CD8-positive, alpha-beta memory T cell (primary cell): ENCODE measurements around the gene ROCK1. TPM values are rescaled to one million over a fixed set of nuclear protein-coding genes. Genes with fewer than 3 reads are reported as not detected.

Source experiments
- CTCF ChIA-PET: fragments of 350-600 bp; sonication (Branson Sonifier 250); formaldehyde crosslinking; loops from one replicate; lab custom pipeline; 2021; ENCODE audit warnings: antibody characterized with exemption; lab: Charles Lee
- POLR2A ChIA-PET: fragments of 350-600 bp; sonication (Branson Sonifier 250); formaldehyde crosslinking; loops from one replicate; lab custom pipeline; 2021; ENCODE audit warnings: antibody characterized with exemption; lab: Charles Lee
- DNase-seq, 5 donors: peaks; one replicate each; pipeline versions ENCODE4 v3.0.0 to v3.0.0-alpha.2; 2020 to 2022; ENCODE audit warnings: mixed read lengths in 1 of 5
- H3K27ac ChIP-seq: one replicate; pipeline ENCODE4 v1.7.0; 2013; ENCODE audit warnings: low read depth, mild to moderate bottlenecking, low read length, moderate library complexity
- H3K27me3 ChIP-seq: 2 replicates; pipeline ENCODE4 v1.7.0; 2013; ENCODE audit warnings: low read length, mild to moderate bottlenecking; ENCODE audit not compliant: insufficient read depth, poor library complexity, severe bottlenecking
- H3K36me3 ChIP-seq: 2 replicates; pipeline ENCODE4 v1.7.0; 2013; ENCODE audit warnings: mild to moderate bottlenecking, low read length, moderate library complexity; ENCODE audit not compliant: insufficient read depth
- H3K4me1 ChIP-seq: 2 replicates; pipeline ENCODE4 v1.7.0; 2013; ENCODE audit warnings: mild to moderate bottlenecking, low read length, moderate library complexity; ENCODE audit not compliant: insufficient read depth
- H3K4me3 ChIP-seq: 2 replicates; pipeline ENCODE4 v1.7.0; 2013; ENCODE audit warnings: mild to moderate bottlenecking, low read length
- H3K9me3 ChIP-seq: 2 replicates; pipeline ENCODE4 v1.7.0; 2013; ENCODE audit warnings: mild to moderate bottlenecking, low read length
- H3K27ac Mint-ChIP-seq, 8 donors: one replicate each; pipeline ENCODE4 v1.8.0; 2020 to 2021; ENCODE audit warnings: mixed read lengths in 8 of 8, mild to moderate bottlenecking in 6 of 8, inconsistent platforms in 3 of 8, moderate library complexity in 3 of 8
- H3K27me3 Mint-ChIP-seq, 2 donors: one replicate each; pipeline ENCODE4 v1.8.0; 2020 to 2021; ENCODE audit warnings: mixed read lengths in 2 of 2, mild to moderate bottlenecking in 1 of 2, moderate library complexity in 1 of 2
- H3K36me3 Mint-ChIP-seq, 3 donors: one replicate each; pipeline ENCODE4 v1.8.0; 2020 to 2021; ENCODE audit warnings: mixed read lengths in 3 of 3, inconsistent platforms in 1 of 3, mild to moderate bottlenecking in 1 of 3
- H3K4me1 Mint-ChIP-seq, 3 donors: one replicate each; pipeline ENCODE4 v1.8.0; 2020 to 2021; ENCODE audit warnings: mixed read lengths in 3 of 3, inconsistent platforms in 1 of 3, mild to moderate bottlenecking in 1 of 3
- H3K4me3 Mint-ChIP-seq, 7 donors: one replicate each; pipeline ENCODE4 v1.8.0; 2020 to 2021; ENCODE audit warnings: mixed read lengths in 7 of 7, mild to moderate bottlenecking in 6 of 7, moderate library complexity in 4 of 7, inconsistent platforms in 2 of 7
- H3K9me3 Mint-ChIP-seq, 5 donors: one replicate each; pipeline ENCODE4 v1.8.0; 2020 to 2022; ENCODE audit warnings: mixed read lengths in 5 of 5, mild to moderate bottlenecking in 3 of 5, moderate library complexity in 2 of 5, inconsistent platforms in 1 of 5
- polyA plus RNA-seq: library from polyadenylated mRNA; unstranded; fragments of 300-500 nt; fragmentation: Illumina TruSeq; gene quantifications from one replicate; pipeline ENCODE4 v1.2.3, GENCODE V29; 2021
- total RNA-seq, 2 experiments: library from RNA; stranded (reverse); gene quantifications; one replicate each; pipeline ENCODE4 v1.2.3, GENCODE V29; 2021

ROCK1 gene
- total and polyA plus RNA-seq, 3 experiments from 2014 or later, result 41.7 to 66.5 (median 62.0) TPM

DNA sequence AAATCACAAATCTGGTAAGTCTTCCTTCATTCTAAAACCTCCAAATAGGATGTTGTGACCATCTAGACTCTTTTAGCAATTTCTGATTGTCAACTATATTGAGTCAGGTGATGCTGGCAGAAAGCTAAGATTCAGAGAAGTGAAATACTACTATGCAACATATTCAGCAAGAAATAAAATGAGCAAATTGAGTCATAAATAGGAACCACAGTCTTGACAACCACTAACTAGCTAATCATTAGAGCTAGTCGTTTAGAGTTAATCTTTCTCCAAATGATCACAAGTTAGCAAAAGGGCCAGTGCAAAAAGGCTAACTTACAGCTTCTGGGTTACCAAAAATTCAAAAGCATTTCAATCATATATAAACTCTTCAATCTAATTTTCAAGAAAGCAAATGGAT, 54.5 kb downstream of the ROCK1 start:
- H3K9me3 ChIP-seq, result no peaks in the 10 kb centered on the region
- ChIA-PET POLR2A (interaction anchor here (0.7 kb wide), 1 partner anchor 159 kb away, joined by 3 read pairs; no protein-coding TSS in a partner anchor), CTCF (no interaction called here)
- no peak overlapping the region for H3K27ac ChIP-seq
- H3K4me3 ChIP-seq, result no peak overlapping the region
- H3K27me3 ChIP-seq, result no peaks in the 10 kb centered on the region
- no peak overlapping the region for H3K27ac Mint-ChIP-seq
- H3K4me1 Mint-ChIP-seq, result peaks cover 29 to 44% (median 41%) of the 10 kb centered on the region in 3 donors
- H3K36me3 ChIP-seq, result no peaks in the 10 kb centered on the region
- H3K4me3 Mint-ChIP-seq, result no peak overlapping the region
- peaks cover 0 to 17% (median 8%) of the 10 kb centered on the region in 3 donors for H3K36me3 Mint-ChIP-seq
- H3K4me1 ChIP-seq, result peaks cover 31% of the 10 kb centered on the region
- DNase-seq, result no peak
- H3K9me3 Mint-ChIP-seq, result no peaks in the 10 kb centered on the region
- no peaks in the 10 kb centered on the region for H3K27me3 Mint-ChIP-seq

DNA sequence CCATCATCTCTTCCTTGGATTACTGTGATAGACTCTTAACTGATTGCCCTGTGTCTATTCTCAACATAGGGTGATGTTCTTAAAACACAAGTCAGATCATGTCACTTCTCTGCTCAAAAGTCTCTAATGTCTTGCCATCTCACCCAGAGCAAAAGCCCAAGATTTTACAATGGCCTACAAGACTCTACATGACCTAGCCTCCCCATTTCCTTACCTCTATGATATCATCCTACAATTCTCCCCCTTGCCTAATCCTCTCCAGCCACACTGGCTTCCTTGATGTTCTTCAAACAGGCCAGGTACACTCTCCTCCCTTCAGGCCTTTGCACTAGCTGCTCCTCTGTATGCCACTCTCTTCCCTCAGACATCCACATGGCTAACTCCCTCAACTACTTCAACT, 55.1 kb downstream of the ROCK1 start:
- H3K9me3 Mint-ChIP-seq, result no peaks in the 10 kb centered on the region
- H3K4me1 Mint-ChIP-seq, result peaks cover 28 to 44% (median 41%) of the 10 kb centered on the region in 3 donors
- DNase-seq, result no peak
- CTCF ChIA-PET, result no interaction called here
- Histone ChIP-seq H3K36me3 (no peaks in the 10 kb centered on the region), H3K27me3 (no peaks in the 10 kb centered on the region), H3K9me3 (no peaks in the 10 kb centered on the region), H3K4me3 (no peak overlapping the region), H3K4me1 (peaks cover 31% of the 10 kb centered on the region), H3K27ac (no peak overlapping the region)
- H3K27me3 Mint-ChIP-seq, result no peaks in the 10 kb centered on the region
- no peak overlapping the region for H3K4me3 Mint-ChIP-seq
- peaks cover 0 to 13% (median 6%) of the 10 kb centered on the region in 3 donors for H3K36me3 Mint-ChIP-seq
- POLR2A ChIA-PET, result interaction anchor here (0.7 kb wide), 1 partner anchor 159 kb away, joined by 3 read pairs; no protein-coding TSS in a partner anchor
- no peak overlapping the region for H3K27ac Mint-ChIP-seq

- Mint-ChIP-seq H3K27ac (no peak overlapping the region), H3K9me3 (no peaks in the 10 kb centered on the region), H3K4me1 (peaks cover 37 to 48% (median 48%) of the 10 kb centered on the region in 3 donors), H3K36me3 (no peaks in the 10 kb centered on the region), H3K27me3 (no peaks in the 10 kb centered on the region), H3K4me3 (no peak overlapping the region)
- Histone ChIP-seq H3K4me3 (no peak overlapping the region), H3K9me3 (no peaks in the 10 kb centered on the region), H3K4me1 (peaks cover 38% of the 10 kb centered on the region), H3K27ac (no peak overlapping the region), H3K36me3 (no peaks in the 10 kb centered on the region), H3K27me3 (no peaks in the 10 kb centered on the region)
- no peak for DNase-seq
- CTCF ChIA-PET, result interaction anchor here (1.1 kb wide), 1 partner anchor 21 kb away, joined by 3 read pairs; no protein-coding TSS in a partner anchor
- POLR2A ChIA-PET, result no interaction called here
Measured at GRCh38 chr18:21054252-21054821, 57.3 kb downstream of the ROCK1 start.

- H3K27me3 Mint-ChIP-seq, result no peaks in the 10 kb centered on the region
- H3K4me3 Mint-ChIP-seq, result peak overlapping the region in 1 of 7 donors; percentile 26
- H3K27ac Mint-ChIP-seq, result peak overlapping the region in 7 of 8 donors; percentile 5 to 65 (median 25)
Measured at GRCh38 chr18:21053127-21053526, 58.5 kb downstream of the ROCK1 start.

GRCh38 chr18:21052385-21052784, 59.2 kb downstream of the ROCK1 start:
- ChIA-PET CTCF (no interaction called here), POLR2A (no interaction called here)
- no peak overlapping the region for H3K4me3 ChIP-seq
- H3K9me3 ChIP-seq, result no peaks in the 10 kb centered on the region
- DNase-seq, result no peak
- H3K4me1 Mint-ChIP-seq, result peaks cover 41 to 55% (median 54%) of the 10 kb centered on the region in 3 donors
- H3K9me3 Mint-ChIP-seq, result no peaks in the 10 kb centered on the region
- H3K27me3 ChIP-seq, result no peaks in the 10 kb centered on the region
- peaks cover 0 to 8% (median 0%) of the 10 kb centered on the region in 3 donors for H3K36me3 Mint-ChIP-seq
- H3K4me1 ChIP-seq, result peaks cover 40% of the 10 kb centered on the region
- no peak overlapping the region for H3K27ac Mint-ChIP-seq
- H3K27ac ChIP-seq, result no peak overlapping the region
- H3K4me3 Mint-ChIP-seq, result no peak overlapping the region
- H3K27me3 Mint-ChIP-seq, result no peaks in the 10 kb centered on the region
- H3K36me3 ChIP-seq, result no peaks in the 10 kb centered on the region

More at GRCh38 chr18:21053127-21053526, 58.5 kb downstream of the ROCK1 start:
- no peak overlapping the region for H3K4me3 ChIP-seq
- H3K36me3 ChIP-seq, result no peaks in the 10 kb centered on the region
- POLR2A ChIA-PET, result no interaction called here
- peaks cover 0 to 3% (median 0%) of the 10 kb centered on the region in 3 donors for H3K36me3 Mint-ChIP-seq
- H3K9me3 Mint-ChIP-seq, result no peaks in the 10 kb centered on the region
- peaks cover 39 to 50% (median 49%) of the 10 kb centered on the region in 3 donors for H3K4me1 Mint-ChIP-seq
- no peak for DNase-seq
- CTCF ChIA-PET, result interaction anchor here (1.1 kb wide), 1 partner anchor 20 kb away, joined by 3 read pairs; no protein-coding TSS in a partner anchor
- H3K27me3 ChIP-seq, result no peaks in the 10 kb centered on the region
- H3K27ac ChIP-seq, result no peak overlapping the region
- H3K4me1 ChIP-seq, result peaks cover 40% of the 10 kb centered on the region
- no peaks in the 10 kb centered on the region for H3K9me3 ChIP-seq

DNA sequence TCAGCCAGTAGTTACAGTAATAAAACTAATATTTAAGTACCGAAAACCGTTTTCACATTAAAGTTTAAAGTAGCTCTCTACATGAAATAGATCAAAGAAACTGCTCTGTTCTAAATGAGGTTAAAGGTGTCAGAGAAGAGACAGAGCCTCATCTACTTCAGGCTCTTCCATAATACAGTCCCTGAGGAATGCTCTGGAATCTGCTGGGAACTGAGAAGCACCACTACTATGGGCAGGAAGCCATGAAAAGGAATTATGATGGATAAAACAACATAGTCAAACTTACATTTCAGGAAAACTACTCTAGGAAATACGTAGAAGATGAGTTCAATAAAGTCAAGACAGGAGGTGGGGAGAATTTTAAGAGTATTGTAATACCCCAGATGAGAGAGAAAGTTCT, 60.0 kb downstream of the ROCK1 start:
- ChIA-PET POLR2A (no interaction called here), CTCF (interaction anchor here (1.1 kb wide), 1 partner anchor 11 kb away, joined by 3 read pairs; no protein-coding TSS in a partner anchor)
- H3K27ac ChIP-seq, result no peak overlapping the region
- H3K27me3 Mint-ChIP-seq, result no peaks in the 10 kb centered on the region
- no peak overlapping the region for H3K4me3 ChIP-seq
- peaks cover 34% of the 10 kb centered on the region for H3K4me1 ChIP-seq
- H3K27ac Mint-ChIP-seq, result peak overlapping the region in 3 of 8 donors; percentile 5 to 72 (median 28)
- peaks cover 48 to 62% (median 62%) of the 10 kb centered on the region in 3 donors for H3K4me1 Mint-ChIP-seq
- H3K9me3 ChIP-seq, result no peaks in the 10 kb centered on the region
- H3K4me3 Mint-ChIP-seq, result peak overlapping the region in 1 of 7 donors; percentile 25
- no peaks in the 10 kb centered on the region for H3K27me3 ChIP-seq
- H3K9me3 Mint-ChIP-seq, result no peaks in the 10 kb centered on the region
- no peak for DNase-seq
- peaks cover 0 to 15% (median 4%) of the 10 kb centered on the region in 3 donors for H3K36me3 Mint-ChIP-seq
- no peaks in the 10 kb centered on the region for H3K36me3 ChIP-seq

GRCh38 chr18:21049306-21049705, 62.3 kb downstream of the ROCK1 start:
- peak overlapping the region in 1 of 7 donors; percentile 51 for H3K4me3 Mint-ChIP-seq
- no peak overlapping the region for H3K4me3 ChIP-seq
- no peaks in the 10 kb centered on the region for H3K9me3 Mint-ChIP-seq
- no peak for DNase-seq
- no peaks in the 10 kb centered on the region for H3K9me3 ChIP-seq
- peaks cover 0 to 29% (median 8%) of the 10 kb centered on the region in 3 donors for H3K36me3 Mint-ChIP-seq
- H3K27me3 ChIP-seq, result no peaks in the 10 kb centered on the region
- no peaks in the 10 kb centered on the region for H3K36me3 ChIP-seq
- peaks cover 55 to 79% (median 78%) of the 10 kb centered on the region in 3 donors for H3K4me1 Mint-ChIP-seq
- H3K4me1 ChIP-seq, result peaks cover 16% of the 10 kb centered on the region
- CTCF ChIA-PET, result no interaction called here
- H3K27ac Mint-ChIP-seq, result peak overlapping the region; percentile 30 to 82 (median 68)
- no peak overlapping the region for H3K27ac ChIP-seq
- no peaks in the 10 kb centered on the region for H3K27me3 Mint-ChIP-seq
- POLR2A ChIA-PET, result no interaction called here

DNA sequence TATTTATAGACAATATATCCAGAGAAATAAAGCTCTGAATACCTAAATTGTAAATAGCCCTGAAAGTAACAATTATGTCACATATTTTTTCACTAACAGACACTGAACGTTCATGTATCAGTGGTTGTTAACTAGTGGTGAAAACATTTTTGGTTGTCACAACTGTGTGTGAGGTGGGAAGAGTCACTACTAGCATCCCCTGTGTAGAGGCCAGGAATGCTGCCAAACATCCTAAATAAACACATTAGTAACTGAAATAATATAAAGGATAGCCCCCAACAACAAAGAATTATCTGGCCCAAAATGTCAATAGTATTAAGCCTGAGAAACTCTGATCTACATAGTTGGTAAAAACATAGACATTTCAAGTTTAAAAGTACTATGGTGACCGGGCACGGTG, 64.5 kb downstream of the ROCK1 start:
- H3K36me3 Mint-ChIP-seq, result peaks cover 0 to 42% (median 10%) of the 10 kb centered on the region in 3 donors
- Histone ChIP-seq H3K4me3 (no peak overlapping the region), H3K36me3 (no peaks in the 10 kb centered on the region), H3K27me3 (no peaks in the 10 kb centered on the region), H3K4me1 (peaks cover 8% of the 10 kb centered on the region), H3K9me3 (no peaks in the 10 kb centered on the region), H3K27ac (no peak overlapping the region)
- POLR2A ChIA-PET, result no interaction called here
- CTCF ChIA-PET, result no interaction called here
- DNase-seq, result no peak
- H3K4me1 Mint-ChIP-seq, result peaks cover 49 to 73% (median 72%) of the 10 kb centered on the region in 3 donors
- no peaks in the 10 kb centered on the region for H3K9me3 Mint-ChIP-seq
- H3K27me3 Mint-ChIP-seq, result no peaks in the 10 kb centered on the region
- no peak overlapping the region for H3K4me3 Mint-ChIP-seq
- peak overlapping the region in 6 of 8 donors; percentile 15 to 68 (median 44) for H3K27ac Mint-ChIP-seq
